Hematopoietic multipotent progenitor cell treated with erythropoietin and hydrocortisone succinate and interleukin-3 and kit ligand, for 8 days (in vitro differentiated cells): ENCODE data around the gene PWP1.
"Not testable (repeated sequence)": the region's sequence is repeated elsewhere in the genome, so short reads cannot be mapped to it uniquely, and the experiment has no call there.

Experiments used
- DNase-seq: peaks from one replicate; pipeline ENCODE4 v3.0.0-alpha.2; 2015

PWP1 gene

GRCh38 chr12:107668320-107669098 is 17.1 kb upstream of the PWP1 start:
- no peak for DNase-seq

DNA sequence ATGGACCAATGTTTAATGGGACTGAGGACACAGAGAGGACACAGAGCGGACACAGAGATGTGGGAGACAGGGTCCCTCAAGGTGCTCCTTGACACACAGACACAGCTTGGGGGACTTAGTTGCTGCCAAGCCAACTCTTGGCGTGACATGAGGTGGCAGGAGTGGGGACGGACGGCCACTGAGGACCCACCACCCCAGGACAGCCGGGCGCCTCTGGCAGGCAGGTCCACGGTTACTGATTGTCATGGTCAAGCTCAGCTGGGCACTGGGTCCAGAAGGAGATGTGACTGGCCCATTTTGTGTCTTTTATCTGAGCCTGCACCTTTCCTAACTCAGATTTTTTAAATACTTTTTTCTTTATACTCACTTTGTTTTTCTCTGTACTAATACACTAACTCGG is 15.7 kb upstream of the PWP1 start:
- DNase-seq = no peak

GRCh38 chr12:107670999-107671643 is 14.5 kb upstream of the PWP1 start:
- DNase-seq = peak; percentile 31

- no peak for DNase-seq
These were observed 7.9 kb upstream of the PWP1 start for GRCh38 chr12:107677671-107678070.

DNA sequence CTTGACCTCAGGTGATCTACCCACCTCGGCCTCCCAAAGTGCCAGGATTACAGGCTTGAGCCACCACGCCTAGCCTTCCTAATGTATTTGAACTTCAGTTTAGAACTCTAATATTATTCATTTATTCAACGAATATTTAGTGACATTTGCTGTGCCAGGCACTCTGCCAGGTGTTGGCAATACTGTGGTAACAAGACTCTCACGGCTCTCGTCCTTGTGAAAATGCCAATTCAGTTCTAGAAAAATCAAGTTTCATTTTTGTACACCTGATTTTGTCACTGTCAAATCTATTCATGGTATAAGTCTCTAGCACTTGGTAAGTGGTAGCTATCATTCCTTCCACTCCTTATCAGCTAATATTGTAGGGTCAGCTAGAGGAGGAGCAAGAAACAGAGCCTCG is 6.3 kb upstream of the PWP1 start:
- DNase-seq = no peak

- no peak for DNase-seq
These were observed 4.2 kb upstream of the PWP1 start for GRCh38 chr12:107681455-107681835.

DNA sequence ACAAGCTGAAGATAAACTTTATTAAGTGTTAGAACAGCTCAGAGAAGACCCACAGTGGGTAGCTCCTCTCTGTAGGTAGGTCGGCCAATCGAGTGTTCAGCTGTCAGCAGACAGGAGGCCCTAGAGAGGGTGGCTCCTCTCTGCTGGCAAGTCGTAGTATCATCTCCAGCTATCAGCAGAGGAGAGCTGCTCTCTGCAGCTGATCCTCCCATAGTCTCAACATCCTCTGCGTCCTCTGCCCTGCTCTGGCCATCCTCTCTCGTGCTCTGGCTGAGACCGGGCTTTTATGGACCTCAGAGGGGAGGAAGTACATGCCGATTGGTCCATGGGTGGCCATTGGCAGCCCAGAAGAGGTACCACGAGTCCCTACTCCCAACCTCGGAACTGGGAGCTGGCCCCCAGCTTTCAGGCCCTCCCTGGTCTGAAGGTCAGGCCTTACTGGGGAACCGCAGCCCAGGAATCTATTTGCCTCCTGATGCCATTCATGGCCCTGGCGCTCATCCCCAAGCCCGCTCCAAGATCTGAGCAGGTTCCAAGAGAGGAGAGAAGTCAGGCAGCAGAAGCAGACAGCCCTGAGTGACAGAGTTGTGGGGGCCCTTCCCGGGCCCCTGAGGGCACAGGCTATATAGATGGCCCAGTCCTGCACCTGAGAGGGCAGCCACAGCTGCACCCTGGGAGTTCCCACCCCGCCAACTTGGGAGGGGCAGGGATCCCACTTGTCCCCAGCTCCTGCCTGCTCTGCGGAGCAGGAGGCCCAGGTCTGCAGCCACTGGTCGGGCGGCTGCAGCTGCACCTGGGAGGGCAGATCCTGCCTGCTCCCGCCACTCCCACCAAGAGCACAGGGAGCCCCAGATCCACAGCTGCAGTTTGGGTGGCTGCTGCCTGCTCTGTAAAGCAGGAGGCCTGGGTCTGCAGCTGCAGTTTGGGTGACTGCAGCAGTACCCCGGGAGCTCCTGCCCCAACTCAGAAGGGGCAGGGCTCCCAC is 3.5 kb upstream of the PWP1 start:
- DNase-seq = no peak

DNA sequence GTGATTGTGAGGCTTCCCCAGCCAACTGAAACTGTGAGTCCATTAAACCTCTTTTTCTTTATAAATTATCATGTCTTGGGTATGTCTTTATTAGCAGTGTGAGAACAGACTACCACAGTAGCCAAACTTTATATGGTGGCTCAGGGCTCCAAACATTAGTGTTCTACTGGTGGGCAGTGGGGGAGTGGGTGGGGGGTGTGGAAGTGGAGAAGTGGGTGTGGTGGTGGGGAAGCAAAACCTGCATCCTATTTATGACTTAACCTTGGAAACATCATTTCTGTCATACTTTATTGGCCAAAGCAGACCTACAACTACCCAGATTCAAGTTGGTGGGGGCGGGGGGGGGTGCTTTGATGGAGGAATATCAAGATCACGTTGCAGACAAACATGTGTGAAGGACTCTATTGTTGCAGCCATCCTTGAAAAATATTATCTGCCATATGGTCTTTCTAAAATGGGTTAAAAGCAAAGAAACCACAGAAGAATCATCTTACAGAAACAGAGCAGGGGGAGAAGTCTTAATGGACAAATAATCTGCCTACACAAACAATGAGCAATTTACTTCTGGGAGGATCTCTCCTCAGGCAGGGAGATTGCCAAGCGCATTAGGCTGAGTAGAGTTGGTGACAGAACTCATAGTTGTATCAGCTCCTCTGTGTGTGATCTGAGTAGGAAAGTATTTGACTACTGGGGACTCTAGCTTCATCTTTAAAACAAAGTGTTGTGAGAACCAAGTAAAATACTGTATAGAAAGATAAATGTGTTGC is 1.4 kb upstream of the PWP1 start:
- DNase-seq = peak; percentile 10

DNA sequence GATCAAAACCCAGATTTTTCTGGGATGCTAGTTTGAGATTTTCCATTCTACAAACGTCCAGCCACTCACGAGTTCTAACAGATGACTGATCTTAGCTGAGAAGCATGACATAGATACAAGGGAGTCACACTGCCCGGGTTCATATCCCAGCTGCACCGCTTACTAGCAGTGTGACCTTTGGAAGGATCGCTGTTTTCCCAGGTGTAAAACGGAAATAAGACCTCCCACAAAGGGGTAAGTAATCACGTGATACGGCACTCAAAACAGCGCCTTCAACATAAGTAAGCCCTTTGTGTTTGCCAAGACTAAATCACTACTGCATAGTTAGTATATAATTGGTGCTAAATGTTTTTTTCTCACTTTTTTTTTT is 624 bp upstream of the PWP1 start:
- DNase-seq = peak; percentile 55

- peak; percentile 38 for DNase-seq
These were observed 10.2 kb downstream of the PWP1 start for GRCh38 chr12:107695772-107696171.

DNA sequence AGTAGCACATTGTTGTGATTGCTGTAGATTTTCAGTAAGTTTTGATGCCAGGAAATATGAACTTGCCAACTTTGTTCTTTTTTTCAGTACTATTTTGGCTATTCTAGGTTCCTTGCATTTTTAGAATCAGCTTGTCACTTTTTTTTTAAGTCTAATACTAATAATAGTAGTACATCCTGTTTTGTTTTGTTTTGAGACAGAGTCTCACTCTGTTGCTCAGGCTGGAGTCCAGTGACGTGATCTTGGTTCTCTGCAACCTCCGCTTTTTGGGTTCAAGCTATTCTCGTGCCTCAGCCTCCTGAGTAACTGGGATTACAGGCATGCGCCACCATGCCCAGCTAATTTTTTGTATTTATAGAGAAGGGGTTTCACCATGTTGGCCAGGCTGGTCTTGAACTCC is 16.5 kb downstream of the PWP1 start:
- no peak for DNase-seq

- DNase-seq = no peak
These were observed 18.4 kb downstream of the PWP1 start for GRCh38 chr12:107704041-107704440.

DNA sequence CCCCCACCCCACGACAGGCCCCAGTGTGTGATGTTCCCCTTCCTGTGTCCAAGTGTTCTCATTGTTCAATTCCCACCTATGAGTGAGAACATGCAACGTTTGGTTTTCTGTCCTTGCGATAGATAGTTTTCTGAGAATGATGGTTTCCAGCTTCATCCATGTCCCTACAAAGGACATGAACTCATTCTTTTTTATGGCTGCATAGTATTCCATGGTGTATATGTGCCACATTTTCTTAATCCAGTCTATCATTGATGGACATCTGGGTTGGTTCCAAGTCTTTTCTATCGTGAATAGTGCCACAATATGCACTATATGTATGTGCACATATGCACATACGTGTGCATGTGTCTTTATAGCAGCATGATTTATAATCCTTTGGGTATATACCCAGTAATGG is 19.9 kb downstream of the PWP1 start:
- not testable (repeated sequence) for DNase-seq

DNA sequence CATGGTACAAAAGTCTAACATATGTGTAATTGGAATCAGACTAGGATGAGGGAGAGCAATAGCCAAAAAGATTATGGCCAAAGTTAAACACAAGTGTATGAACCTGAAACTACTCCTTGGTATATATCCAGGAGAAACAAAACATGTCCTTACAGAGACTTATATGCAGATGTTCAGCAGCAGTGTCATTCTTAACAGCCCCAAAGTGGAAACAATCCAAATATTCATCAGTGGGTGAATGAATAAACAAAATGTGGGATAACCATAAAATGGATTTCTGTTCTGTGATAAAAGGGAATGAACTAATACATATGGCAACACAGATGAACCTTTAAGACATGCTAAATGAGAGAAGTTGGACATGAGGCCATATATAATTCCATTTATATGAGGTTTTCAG is 30.2 kb downstream of the PWP1 start:
- no peak for DNase-seq

- no peak for DNase-seq
These were observed 33.0 kb downstream of the PWP1 start for GRCh38 chr12:107718606-107719005.

- DNase-seq = not testable (repeated sequence)
These were observed 41.7 kb downstream of the PWP1 start for GRCh38 chr12:107727327-107727726.

DNA sequence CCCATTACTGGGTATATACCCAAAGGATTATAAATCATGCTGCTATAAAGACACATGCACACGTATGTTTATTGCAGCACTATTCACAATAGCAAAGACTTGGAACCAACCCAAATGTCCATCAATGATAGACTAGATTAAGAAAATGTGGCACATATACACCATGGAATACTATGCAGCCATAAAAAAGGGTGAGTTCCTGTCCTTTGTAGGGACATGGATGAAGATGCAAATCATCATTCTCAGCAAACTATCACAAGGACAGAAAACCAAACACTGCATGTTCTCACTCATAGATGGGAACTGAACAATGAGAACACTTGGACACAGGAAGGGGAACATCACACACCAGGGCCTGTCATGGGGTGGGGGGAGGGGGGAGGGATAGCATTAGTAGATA is 42.1 kb downstream of the PWP1 start:
- not testable (repeated sequence) for DNase-seq

- DNase-seq = no peak
These were observed 45.2 kb downstream of the PWP1 start for GRCh38 chr12:107730618-107731341.

DNA sequence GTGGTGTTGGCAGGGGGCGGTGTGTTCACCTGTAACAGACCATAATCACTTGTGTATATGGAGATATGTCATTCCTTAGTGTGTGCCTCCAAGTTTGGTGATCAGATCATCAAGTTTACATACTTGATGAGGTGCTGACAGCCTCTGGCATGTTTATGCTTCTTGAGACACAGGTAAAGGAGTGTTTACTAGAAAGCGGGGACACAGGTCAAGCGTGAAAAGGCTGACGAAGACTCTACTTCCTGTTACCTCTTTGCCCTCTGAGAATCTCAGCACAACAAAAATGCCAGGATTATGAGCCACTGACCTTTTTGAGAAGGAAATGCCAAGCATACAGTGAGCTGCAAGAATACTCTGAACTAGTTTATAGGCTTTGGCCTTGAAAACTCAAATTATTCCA is 45.8 kb downstream of the PWP1 start:
- no peak for DNase-seq

DNA sequence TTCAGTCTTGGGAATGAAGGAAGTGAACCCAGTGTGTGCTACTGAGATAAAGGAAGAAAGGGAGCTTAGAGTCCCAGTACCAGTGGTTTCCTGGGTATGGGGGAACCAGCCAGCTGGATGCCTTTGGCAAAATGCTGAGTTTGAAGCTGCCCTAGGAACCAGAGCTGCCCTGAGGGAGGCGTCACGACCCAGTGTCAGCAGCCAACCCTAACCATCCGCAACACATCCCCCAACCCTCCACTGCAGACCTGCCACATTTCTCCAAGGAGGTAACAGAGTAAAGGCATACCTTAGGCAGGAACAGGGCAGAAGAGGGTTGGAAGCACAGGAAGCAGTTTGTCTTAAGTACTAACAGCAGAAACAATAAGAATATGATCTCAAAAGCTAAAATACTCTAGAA is 46.8 kb downstream of the PWP1 start:
- DNase-seq = peak; percentile 3

- DNase-seq = no peak
These were observed 48.5 kb downstream of the PWP1 start for GRCh38 chr12:107734139-107734538.

DNA sequence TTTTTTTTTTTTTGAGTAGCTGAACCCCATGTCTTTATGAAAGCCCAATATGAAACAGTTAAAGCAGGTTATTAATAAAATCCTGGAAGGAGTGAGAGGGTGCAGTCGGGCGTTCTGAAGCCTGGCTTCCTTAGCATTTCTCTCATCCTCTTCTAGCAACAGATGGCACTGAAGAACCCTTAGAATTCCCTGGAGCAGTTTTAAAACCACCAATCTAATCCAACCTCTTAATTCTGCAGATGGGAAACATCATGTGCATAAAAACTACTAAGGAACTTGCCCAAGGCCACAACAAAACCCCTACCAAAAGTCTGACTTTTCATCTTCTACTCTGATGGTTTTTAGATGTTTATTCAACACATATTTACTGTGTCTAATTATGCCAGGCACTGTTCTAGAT is 50.2 kb downstream of the PWP1 start:
- no peak for DNase-seq
